Activated CD8-positive, alpha-beta T cell treated with anti-CD3 and anti-CD28 coated beads, Interleukin-2, amount 10 ng/mL, durations not matched to agents 7 days and 5 days (primary cell): ENCODE measurements around the gene TSPAN4. TPM values are rescaled to one million over a fixed set of nuclear protein-coding genes. Genes with fewer than 3 reads are reported as not detected.

Source experiments
- ATAC-seq: fragments of 150-1000 bp; cut with Tn5 transposase; one replicate; pipeline ENCODE4 v1.10.0; 2021; ENCODE audit warnings: moderate library complexity
- CTCF ChIA-PET: fragments of 350-600 bp; sonication (Branson Sonifier 250); formaldehyde crosslinking; loops from one replicate; lab custom pipeline; 2021; ENCODE audit warnings: antibody characterized with exemption; lab: Charles Lee
- POLR2A ChIA-PET: fragments of 350-600 bp; sonication (Branson Sonifier 250); formaldehyde crosslinking; loops from one replicate; lab custom pipeline; 2021; ENCODE audit warnings: antibody characterized with exemption; lab: Charles Lee
- DNase-seq: peaks from one replicate; pipeline ENCODE4 v3.0.0-alpha.2; 2020
- H3K27ac Mint-ChIP-seq: one replicate; pipeline ENCODE4 v1.8.0; 2021; ENCODE audit warnings: mild to moderate bottlenecking, mixed read lengths
- H3K27me3 Mint-ChIP-seq: one replicate; pipeline ENCODE4 v1.8.0; 2021; ENCODE audit warnings: low read depth, mixed read lengths
- H3K36me3 Mint-ChIP-seq: one replicate; pipeline ENCODE4 v1.8.0; 2021; ENCODE audit warnings: low read depth, mixed read lengths
- H3K4me1 Mint-ChIP-seq: one replicate; pipeline ENCODE4 v1.8.0; 2021; ENCODE audit warnings: low read depth, mixed read lengths
- H3K4me3 Mint-ChIP-seq: one replicate; pipeline ENCODE4 v1.8.0; 2021; ENCODE audit warnings: mild to moderate bottlenecking, mixed read lengths
- H3K9me3 Mint-ChIP-seq: one replicate; pipeline ENCODE4 v1.8.0; 2022; ENCODE audit warnings: mixed read lengths; ENCODE audit not compliant: insufficient read depth
- total RNA-seq, 2 experiments: library from RNA; stranded (reverse); gene quantifications; one replicate each; pipeline ENCODE4 v1.2.3, GENCODE V29; 2021

Gene TSPAN4
- total RNA-seq, 2 experiments from 2014 or later = 20.0 to 21.7 TPM

- Mint-ChIP-seq H3K9me3 (no peaks in the 10 kb centered on the region), H3K4me3 (no peak overlapping the region), H3K27me3 (no peaks in the 10 kb centered on the region), H3K36me3 (no peaks in the 10 kb centered on the region), H3K4me1 (no peaks in the 10 kb centered on the region), H3K27ac (no peak overlapping the region)
- ChIA-PET POLR2A (interaction anchor here (0.7 kb wide), 1 partner anchor 10 kb away, joined by 3 read pairs; no protein-coding TSS in a partner anchor), CTCF (interaction anchor here (1.5 kb wide), 1 partner anchor 8 kb away, joined by 4 read pairs; no protein-coding TSS in a partner anchor)
- ATAC-seq = no peak
- no peak for DNase-seq
Observed at GRCh38 chr11:855796-856195, 13.1 kb downstream of the TSPAN4 start.

GRCh38 chr11:856397-856796, 13.7 kb downstream of the TSPAN4 start:
- Mint-ChIP-seq H3K27ac (no peak overlapping the region), H3K36me3 (no peaks in the 10 kb centered on the region), H3K4me1 (no peaks in the 10 kb centered on the region), H3K4me3 (no peak overlapping the region), H3K27me3 (no peaks in the 10 kb centered on the region), H3K9me3 (no peaks in the 10 kb centered on the region)
- ATAC-seq = no peak
- no peak for DNase-seq
- ChIA-PET CTCF (interaction anchor here (1.5 kb wide), 1 partner anchor 9 kb away, joined by 4 read pairs; no protein-coding TSS in a partner anchor), POLR2A (interaction anchor here (0.7 kb wide), 1 partner anchor 10 kb away, joined by 3 read pairs; no protein-coding TSS in a partner anchor)

GRCh38 chr11:858053-858761, 15.6 kb downstream of the TSPAN4 start:
- Mint-ChIP-seq H3K27me3 (no peaks in the 10 kb centered on the region), H3K4me3 (no peak overlapping the region), H3K36me3 (no peaks in the 10 kb centered on the region), H3K4me1 (no peaks in the 10 kb centered on the region), H3K27ac (no peak overlapping the region), H3K9me3 (no peaks in the 10 kb centered on the region)
- no peak for DNase-seq
- POLR2A ChIA-PET = no interaction called here
- no peak for ATAC-seq
- CTCF ChIA-PET = no interaction called here

GRCh38 chr11:858762-859339, 16.2 kb downstream of the TSPAN4 start:
- ChIA-PET POLR2A (no interaction called here), CTCF (no interaction called here)
- no peak overlapping the region for H3K27ac Mint-ChIP-seq
- DNase-seq (no peak), ATAC-seq (no peak)
- H3K9me3 Mint-ChIP-seq = no peaks in the 10 kb centered on the region
- H3K27me3 Mint-ChIP-seq = no peaks in the 10 kb centered on the region
- H3K4me3 Mint-ChIP-seq = no peak overlapping the region
- H3K36me3 Mint-ChIP-seq = no peaks in the 10 kb centered on the region
- no peaks in the 10 kb centered on the region for H3K4me1 Mint-ChIP-seq

DNA sequence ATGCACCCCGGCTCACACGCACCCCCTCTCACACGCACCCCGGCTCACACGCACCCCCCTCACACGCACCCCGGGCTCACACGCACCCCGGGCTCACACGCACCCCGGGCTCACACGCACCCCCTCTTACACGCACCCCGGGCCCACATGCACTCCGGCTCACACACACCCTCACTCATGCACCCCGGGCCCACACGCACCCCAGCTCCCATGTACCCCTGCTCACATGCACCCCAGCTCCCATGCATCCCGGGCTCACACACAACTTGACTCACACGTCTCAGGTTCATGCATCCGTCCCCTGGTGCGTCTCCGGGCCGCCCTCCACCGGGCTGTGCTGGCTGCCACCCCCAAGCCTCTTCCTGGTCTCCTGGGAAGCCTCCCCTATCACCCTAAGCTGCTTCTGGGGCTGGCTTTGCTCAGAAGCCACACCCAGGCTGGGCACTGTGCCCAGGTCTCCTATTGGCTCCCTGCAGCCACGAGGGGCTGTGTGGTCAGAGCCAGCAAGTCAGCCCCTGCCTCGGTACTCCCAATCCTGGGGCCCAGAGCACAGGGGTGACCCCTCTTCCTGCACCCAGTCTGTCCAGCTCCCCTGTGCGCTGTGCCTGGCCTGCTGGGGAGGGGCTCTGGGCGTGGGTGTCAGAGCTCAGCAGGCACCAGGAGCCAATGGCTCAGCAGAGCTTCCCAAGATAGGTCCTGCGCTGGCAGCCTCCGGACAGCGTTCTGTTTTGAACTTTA, 16.9 kb downstream of the TSPAN4 start:
- CTCF ChIA-PET = no interaction called here
- no peaks in the 10 kb centered on the region for H3K27me3 Mint-ChIP-seq
- H3K27ac Mint-ChIP-seq = no peak overlapping the region
- POLR2A ChIA-PET = interaction anchor here (0.9 kb wide), 1 partner anchor 51 kb away, joined by 3 read pairs; the partner anchor contains the start of gene CHID1
- no peaks in the 10 kb centered on the region for H3K36me3 Mint-ChIP-seq
- H3K9me3 Mint-ChIP-seq = no peaks in the 10 kb centered on the region
- no peak overlapping the region for H3K4me3 Mint-ChIP-seq
- no peaks in the 10 kb centered on the region for H3K4me1 Mint-ChIP-seq
- DNase-seq (no peak), ATAC-seq (no peak)

- H3K4me1 Mint-ChIP-seq = no peaks in the 10 kb centered on the region
Observed at GRCh38 chr11:860234-861104, 17.8 kb downstream of the TSPAN4 start.

GRCh38 chr11:861105-861479, 18.4 kb downstream of the TSPAN4 start:
- Mint-ChIP-seq H3K4me1 (no peaks in the 10 kb centered on the region), H3K4me3 (no peak overlapping the region), H3K27me3 (no peaks in the 10 kb centered on the region), H3K9me3 (no peaks in the 10 kb centered on the region), H3K27ac (no peak overlapping the region), H3K36me3 (no peaks in the 10 kb centered on the region)
- POLR2A ChIA-PET = interaction anchor here (0.8 kb wide), 1 partner anchor 34 kb away, joined by 3 read pairs; no protein-coding TSS in a partner anchor
- DNase-seq (no peak), ATAC-seq (no peak)
- CTCF ChIA-PET = no interaction called here

More at GRCh38 chr11:860234-861104, 17.8 kb downstream of the TSPAN4 start:
- Mint-ChIP-seq H3K36me3 (no peaks in the 10 kb centered on the region), H3K27me3 (no peaks in the 10 kb centered on the region), H3K27ac (no peak overlapping the region), H3K4me3 (no peak overlapping the region), H3K9me3 (no peaks in the 10 kb centered on the region)
- ATAC-seq = no peak
- CTCF ChIA-PET = no interaction called here
- DNase-seq = no peak
- POLR2A ChIA-PET = interaction anchor here (0.8 to 0.9 kb wide), 2 partner anchors 35 to 50 kb away, joined by 3 read pairs; partner anchors contain the start of gene CHID1

- H3K36me3 Mint-ChIP-seq = no peaks in the 10 kb centered on the region
- H3K9me3 Mint-ChIP-seq = no peaks in the 10 kb centered on the region
- H3K27ac Mint-ChIP-seq = no peak overlapping the region
- H3K4me3 Mint-ChIP-seq = no peak overlapping the region
- CTCF ChIA-PET = no interaction called here
- no peaks in the 10 kb centered on the region for H3K27me3 Mint-ChIP-seq
- POLR2A ChIA-PET = no interaction called here
- DNase-seq (no peak), ATAC-seq (no peak)
- no peaks in the 10 kb centered on the region for H3K4me1 Mint-ChIP-seq
Observed at GRCh38 chr11:862081-862661, 19.5 kb downstream of the TSPAN4 start.

- ATAC-seq (no peak), DNase-seq (no peak)
- POLR2A ChIA-PET = no interaction called here
- H3K4me1 Mint-ChIP-seq = no peaks in the 10 kb centered on the region
- H3K36me3 Mint-ChIP-seq = no peaks in the 10 kb centered on the region
- H3K27ac Mint-ChIP-seq = no peak overlapping the region
- H3K27me3 Mint-ChIP-seq = no peaks in the 10 kb centered on the region
- H3K4me3 Mint-ChIP-seq = no peak overlapping the region
- CTCF ChIA-PET = no interaction called here
- no peaks in the 10 kb centered on the region for H3K9me3 Mint-ChIP-seq
Observed at GRCh38 chr11:862696-863022, 20.0 kb downstream of the TSPAN4 start.

GRCh38 chr11:863023-863909, 20.6 kb downstream of the TSPAN4 start:
- ATAC-seq (no peak), DNase-seq (no peak)
- no peaks in the 10 kb centered on the region for H3K36me3 Mint-ChIP-seq
- ChIA-PET CTCF (no interaction called here), POLR2A (no interaction called here)
- H3K4me3 Mint-ChIP-seq = no peak overlapping the region
- H3K9me3 Mint-ChIP-seq = no peaks in the 10 kb centered on the region
- no peaks in the 10 kb centered on the region for H3K27me3 Mint-ChIP-seq
- no peaks in the 10 kb centered on the region for H3K4me1 Mint-ChIP-seq
- no peak overlapping the region for H3K27ac Mint-ChIP-seq
